Thyroid gland (tissue), 4 donors: ENCODE data around the gene LCE6A. TPM values are rescaled to one million over a fixed set of nuclear protein-coding genes. Genes with fewer than 3 reads are reported as not detected.

Experiments
- DNase-seq, 2 donors: peaks; one replicate each; pipeline ENCODE4 v3.0.0-alpha.2; 2019
- H3K27ac ChIP-seq, 3 donors: fragments of 200-600 bp; sonication (generic); 1 replicate in 2 of 3; 2 replicates in 1 of 3; pipeline ENCODE4 v1.5.1; 2016 to 2019; ENCODE audit warnings: mild to moderate bottlenecking in 1 of 3, moderate library complexity in 1 of 3
- H3K27me3 ChIP-seq: fragments of 200-600 bp; sonication (generic); one replicate; pipeline ENCODE4 v1.5.1; 2019
- H3K36me3 ChIP-seq, 2 donors: fragments of 200-600 bp; sonication (generic); one replicate each; pipeline ENCODE4 v1.5.1; 2016 to 2019
- H3K4me1 ChIP-seq, 2 donors: fragments of 200-600 bp; sonication (generic); one replicate each; pipeline ENCODE4 v1.5.1; 2017 to 2019
- H3K4me3 ChIP-seq, 3 donors: fragments of 200-600 bp; sonication (generic); replicated peaks in 1 of 3; 1 replicate in 2 of 3; 2 replicates in 1 of 3; pipeline ENCODE4 v1.5.1; 2016; ENCODE audit warnings: mild to moderate bottlenecking in 1 of 3
- H3K9me3 ChIP-seq: fragments of 200-600 bp; sonication (generic); one replicate; pipeline ENCODE4 v1.5.1; 2017
- CTCF ChIP-seq, 6 experiments: fragments of 200-600 bp in 3 of 6; fragments of 450-650 bp in 3 of 6; sonication (generic) in 3 of 6; IDR thresholded peaks; one replicate each; pipeline ENCODE4 v1.5.1; 2016 to 2019; ENCODE audit warnings: antibody characterized with exemption in 6 of 6, mild to moderate bottlenecking in 2 of 6, inconsistent platforms in 1 of 6, moderate library complexity in 1 of 6
- POLR2A ChIP-seq, 2 donors: fragments of 450-650 bp; IDR thresholded peaks; one replicate each; pipeline ENCODE4 v1.6.1; 2017; ENCODE audit warnings: antibody characterized with exemption in 2 of 2, mild to moderate bottlenecking in 2 of 2, moderate library complexity in 1 of 2
- WGBS, 2 donors: methylation state at CpG; one replicate each; pipeline ENCODE4 v1.1.5; 2017; 5-methylcytosine and 5-hydroxymethylcytosine counted together
- intact Hi-C: fragments of 100-400 bp; cut with DNase I; formaldehyde crosslinking; loops from one replicate; pipeline ENCODE4 v1.15.1; 2023
- total RNA-seq, 4 donors: library from RNA; depleted of rRNA; stranded (reverse); fragments of >200 nt; gene quantifications; one replicate each; pipeline ENCODE4 v1.2.3, GENCODE V29; 2016

LCE6A gene
- total RNA-seq, 4 donors from 2014 or later: not detected

- no peak overlapping the region for H3K27ac ChIP-seq
- TF ChIP-seq POLR2A (IDR thresholded peaks at IDR 0.05) (no peak), CTCF (IDR thresholded peaks at IDR 0.05) (no peak)
- H3K9me3 ChIP-seq: no peaks in the 10 kb centered on the region
- DNase-seq: no peak
- no peaks in the 10 kb centered on the region for H3K4me1 ChIP-seq
- WGBS, 2 donors: 81 to 83% methylated on average over 3 of the region's 3 CpGs
- H3K36me3 ChIP-seq: no peaks in the 10 kb centered on the region
- no peak overlapping the region for H3K4me3 ChIP-seq
- intact Hi-C loops: no loop called here
- H3K27me3 ChIP-seq: no peaks in the 10 kb centered on the region
Measured at GRCh38 chr1:152860129-152860528, 17.5 kb downstream of the LCE6A start.

GRCh38 chr1:152861374-152861773 lies 18.7 kb downstream of the LCE6A start:
- Histone ChIP-seq H3K27ac (no peak overlapping the region), H3K4me3 (no peak overlapping the region), H3K9me3 (no peaks in the 10 kb centered on the region), H3K4me1 (no peaks in the 10 kb centered on the region), H3K27me3 (no peaks in the 10 kb centered on the region), H3K36me3 (no peaks in the 10 kb centered on the region)
- intact Hi-C loops: no loop called here
- WGBS, 2 donors: 83 to 89% methylated on average over 4 of the region's 4 CpGs
- no peak for TF ChIP-seq CTCF (IDR thresholded peaks at IDR 0.05)
- TF ChIP-seq POLR2A (IDR thresholded peaks at IDR 0.05): no peak
- no peak for DNase-seq

GRCh38 chr1:152864443-152864842 lies 21.8 kb downstream of the LCE6A start:
- intact Hi-C loops: no loop called here
- DNase-seq: no peak
- H3K27ac ChIP-seq: no peak overlapping the region
- no peaks in the 10 kb centered on the region for H3K36me3 ChIP-seq
- H3K27me3 ChIP-seq: no peaks in the 10 kb centered on the region
- TF ChIP-seq POLR2A (IDR thresholded peaks at IDR 0.05): no peak
- TF ChIP-seq CTCF (IDR thresholded peaks at IDR 0.05): no peak
- no peaks in the 10 kb centered on the region for H3K4me1 ChIP-seq
- H3K9me3 ChIP-seq: no peaks in the 10 kb centered on the region
- no peak overlapping the region for H3K4me3 ChIP-seq

GRCh38 chr1:152866321-152866720 lies 23.7 kb downstream of the LCE6A start:
- intact Hi-C loops: no loop called here
- no peak overlapping the region for H3K4me3 ChIP-seq
- TF ChIP-seq CTCF (IDR thresholded peaks at IDR 0.05) (no peak), POLR2A (IDR thresholded peaks at IDR 0.05) (no peak)
- no peaks in the 10 kb centered on the region for H3K4me1 ChIP-seq
- H3K27ac ChIP-seq: no peak overlapping the region
- H3K9me3 ChIP-seq: no peaks in the 10 kb centered on the region
- DNase-seq: no peak
- no peaks in the 10 kb centered on the region for H3K36me3 ChIP-seq
- WGBS, 2 donors: 76 to 83% methylated on average over 2 of the region's 2 CpGs
- H3K27me3 ChIP-seq: no peaks in the 10 kb centered on the region

- intact Hi-C loops: loop anchor here (5.0 kb wide), 1 partner anchor 352 kb away; no protein-coding TSS in a partner anchor
- no peak overlapping the region for H3K27ac ChIP-seq
- H3K4me3 ChIP-seq: no peak overlapping the region
- TF ChIP-seq CTCF (IDR thresholded peaks at IDR 0.05) (peak; percentile 36 to 85 (median 58)), POLR2A (IDR thresholded peaks at IDR 0.05) (no peak)
- H3K27me3 ChIP-seq: no peaks in the 10 kb centered on the region
- H3K36me3 ChIP-seq: no peaks in the 10 kb centered on the region
- 33 to 34% methylated on average over 9 of the region's 9 CpGs for WGBS, 2 donors
- H3K9me3 ChIP-seq: no peaks in the 10 kb centered on the region
- DNase-seq: peak; percentile 70 to 75
- H3K4me1 ChIP-seq: no peaks in the 10 kb centered on the region
Measured at GRCh38 chr1:152869808-152870419, 27.3 kb downstream of the LCE6A start.
